HepG2 (cell line): ENCODE results near the gene WDR18. TPM values are rescaled to one million over a fixed set of nuclear protein-coding genes. Genes with fewer than 3 reads are reported as not detected.

Experiments
- ATAC-seq: fragments of 200-7000 bp; cut with Tn5 transposase; 3 replicates; pipeline ENCODE4 v1.9.1; 2020; ENCODE audit warnings: mild to moderate bottlenecking, moderate library complexity
- BruUV-seq: library from RNA; stranded (reverse); fragments of 400-500 nt; replicated peaks from 2 replicates; lab custom pipeline; 2021; lab: Mats Ljungman, UMichigan
- CTCF ChIA-PET: fragments of 300-600 bp; formaldehyde crosslinking; extraction: SDS; loops from one replicate; lab custom pipeline; 2021; ENCODE audit warnings: low total read pairs, inconsistent platforms, low intra/inter-chr PET ratio; lab: Yijun Ruan, JAX
- POLR2A ChIA-PET: fragments of 350-600 bp; sonication (Branson Sonifier 250); formaldehyde crosslinking; loops from one replicate; lab custom pipeline; 2020; ENCODE audit warnings: antibody characterized with exemption, inconsistent platforms; lab: Yijun Ruan, JAX
- DNase-seq: peaks from one replicate; pipeline ENCODE4 v3.0.0-alpha.2; 2015; ENCODE audit warnings: low spot score
- FAIRE-seq: peaks from 3 replicates; lab custom pipeline; 2011; peaks lifted over from hg19 to GRCh38; lab: Jason Lieb, UNC
- H2AFZ ChIP-seq: one replicate; pipeline ENCODE4 v1.6.1; 2011; ENCODE audit warnings: low read length, inconsistent platforms
- H3K27ac ChIP-seq: fragments of 300-600 bp; 3 replicates; pipeline ENCODE4 v1.8.0; 2011; ENCODE audit warnings: mixed run types, mild to moderate bottlenecking, mixed read lengths, low read length, inconsistent platforms; ENCODE audit not compliant: insufficient read depth; ENCODE audit errors: extremely low read length
- H3K27me3 ChIP-seq, 2 experiments: fragments of 200-600 bp in 1 of 2; 2 replicates in 1 of 2; 3 replicates in 1 of 2; pipeline versions ENCODE4 v1.6.0 to v1.8.0; 2011; ENCODE audit warnings: low read length in 2 of 2, mild to moderate bottlenecking in 2 of 2, moderate library complexity in 2 of 2, inconsistent platforms in 1 of 2; ENCODE audit not compliant: insufficient read depth in 2 of 2, control insufficient read depth in 1 of 2
- H3K36me3 ChIP-seq, 2 experiments: fragments of 200-600 bp in 1 of 2; replicated peaks in 1 of 2; 2 replicates in 1 of 2; 3 replicates in 1 of 2; pipeline versions ENCODE4 v1.5.1 to v1.8.0; 2011; ENCODE audit warnings: low read length in 2 of 2, inconsistent platforms in 1 of 2; ENCODE audit not compliant: insufficient read depth in 2 of 2, control insufficient read depth in 1 of 2
- H3K4me1 ChIP-seq: 2 replicates; pipeline ENCODE4 v1.5.1; 2012; ENCODE audit warnings: low read length, inconsistent platforms; ENCODE audit not compliant: insufficient read depth
- H3K4me2 ChIP-seq: 2 replicates; pipeline ENCODE4 v1.6.0; 2011; ENCODE audit warnings: low read depth, low read length, inconsistent platforms
- H3K4me3 ChIP-seq, 3 experiments: fragments of 200-600 bp in 1 of 3; sonication (generic), shearing (Covaris generic) in 1 of 3; replicated peaks in 1 of 3; 2 replicates each; pipeline ENCODE4 v1.5.1; 2011 to 2016; ENCODE audit warnings: low read length in 3 of 3, inconsistent platforms in 2 of 3, low read depth in 2 of 3, mild to moderate bottlenecking in 2 of 3, control low read depth in 1 of 3, mixed read lengths in 1 of 3; ENCODE audit not compliant: insufficient read depth in 1 of 3
- H3K79me2 ChIP-seq: one replicate; pipeline ENCODE4 v1.6.1; 2011; ENCODE audit warnings: low read length, inconsistent platforms; ENCODE audit not compliant: insufficient read depth
- H3K9ac ChIP-seq: 2 replicates; pipeline ENCODE4 v1.6.0; 2011; ENCODE audit warnings: mild to moderate bottlenecking, low read depth, low read length, inconsistent platforms; ENCODE audit not compliant: insufficient read depth
- H3K9me3 ChIP-seq: 2 replicates; pipeline ENCODE4 v1.5.1; 2012; ENCODE audit warnings: mild to moderate bottlenecking, low read length
- H4K20me1 ChIP-seq: 2 replicates; pipeline ENCODE4 v1.6.0; 2011; ENCODE audit warnings: inconsistent platforms, mild to moderate bottlenecking, low read length, moderate library complexity; ENCODE audit not compliant: insufficient read depth
- JUND ChIP-seq: sonication (generic); formaldehyde crosslinking; IDR thresholded peaks from 2 replicates; pipeline ENCODE4 v1.8.0; 2022; ENCODE audit warnings: mild to moderate bottlenecking, missing genetic modification reagents
- KDM4B ChIP-seq: sonication (generic); formaldehyde crosslinking; IDR thresholded peaks from 2 replicates; pipeline ENCODE4 v1.4.0; 2020; ENCODE audit warnings: missing genetic modification reagents
- MIER3 ChIP-seq: IDR thresholded peaks from 2 replicates; pipeline ENCODE4 v1.6.1; 2016; ENCODE audit warnings: missing compliant biosample characterization, borderline replicate concordance
- SKIL ChIP-seq: sonication (generic); formaldehyde crosslinking; IDR thresholded peaks from 2 replicates; pipeline ENCODE4 v1.8.0; 2022; ENCODE audit warnings: missing genetic modification reagents, mild to moderate bottlenecking, moderate library complexity, borderline replicate concordance
- ZBTB21 ChIP-seq: sonication (generic); formaldehyde crosslinking; IDR thresholded peaks from 2 replicates; pipeline ENCODE4 v1.4.0; 2020; ENCODE audit warnings: missing genetic modification reagents
- ZNF121 ChIP-seq: sonication (generic); formaldehyde crosslinking; IDR thresholded peaks from 2 replicates; pipeline ENCODE4 v1.5.0; 2020; ENCODE audit warnings: mild to moderate bottlenecking, missing genetic modification reagents
- ZNF224 ChIP-seq: sonication (generic); formaldehyde crosslinking; IDR thresholded peaks from 2 replicates; pipeline ENCODE4 v1.5.0; 2020; ENCODE audit warnings: mild to moderate bottlenecking, missing genetic modification reagents
- ZNF33B ChIP-seq: sonication (generic); formaldehyde crosslinking; IDR thresholded peaks from 2 replicates; pipeline ENCODE4 v1.5.1; 2020; ENCODE audit warnings: mild to moderate bottlenecking, missing genetic modification reagents
- ZNF556 ChIP-seq: sonication (generic); formaldehyde crosslinking; IDR thresholded peaks from 2 replicates; pipeline ENCODE4 v1.4.0; 2020; ENCODE audit warnings: mild to moderate bottlenecking, missing genetic modification reagents, borderline replicate concordance
- ZNF570 ChIP-seq: sonication (generic); formaldehyde crosslinking; IDR thresholded peaks from 2 replicates; pipeline ENCODE4 v1.4.0; 2020; ENCODE audit warnings: mild to moderate bottlenecking, missing genetic modification reagents, borderline replicate concordance
- ZNF768 ChIP-seq: sonication (generic); formaldehyde crosslinking; IDR thresholded peaks from 2 replicates; pipeline ENCODE4 v1.4.0; 2020; ENCODE audit warnings: missing genetic modification reagents
- WGBS: methylation state at CpG from one replicate; pipeline ENCODE4 v1.1.6; 2017; ENCODE audit warnings: low lambda C conversion rate; 5-methylcytosine and 5-hydroxymethylcytosine counted together
- in situ Hi-C: cut with HindIII; loops from 2 replicates; pipeline ENCODE4 v1.10.0; 2017; ENCODE audit warnings: low pct_unique_long_range_greater_than_20kb; ENCODE audit not compliant: extremely low pct_ligation_motif_present
- intact Hi-C: fragments of 100-400 bp; cut with micrococcal nuclease; formaldehyde crosslinking; loops from one replicate; pipeline ENCODE4 v1.10.0; 2022; ENCODE audit not compliant: unreplicated experiment
- polyA plus RNA-seq, 8 experiments: library from polyadenylated mRNA; depleted of rRNA in 3 of 8; stranded (reverse) in 7 of 8; unstranded in 1 of 8; fragments of >200 nt; fragmentation: Illumina TruSeq in 4 of 8; extraction: Trizol in 4 of 8; gene quantifications; 2 replicates each; pipeline versions ENCODE4 v1.2.1 to v1.2.3, GENCODE V29; 2011 to 2016; ENCODE audit warnings: low read depth in 4 of 8, missing spikeins in 1 of 8, mixed read lengths in 1 of 8; ENCODE audit not compliant: insufficient read depth in 1 of 8
- total RNA-seq, 5 experiments: library from RNA; depleted of rRNA; stranded (reverse); fragments of >200 nt; fragmentation: Illumina TruSeq; extraction: Trizol; gene quantifications; 2 replicates each; pipeline ENCODE4 v1.2.3, GENCODE V29; 2016; ENCODE audit warnings: low read depth in 1 of 5
- TF ChIP-seq, protein P1 (sequence below): IDR thresholded peaks from 2 replicates; pipeline ENCODE4 v1.6.1; 2016; ENCODE audit warnings: low read depth, missing genetic modification reagents, missing compliant biosample characterization

The WDR18 gene
- total and polyA plus RNA-seq, 2 of the 13 experiments (the other 11 are each of a cell fraction or from before 2014, with no cell fraction given), result 36.4 to 47.6 TPM

- Histone ChIP-seq H3K4me2 (no peak overlapping the region), H3K79me2 (peaks cover 14% of the 10 kb centered on the region), H3K36me3 (peaks cover 22 to 46% of the 10 kb centered on the region in 2 experiments), H3K9me3 (no peaks in the 10 kb centered on the region), H3K4me1 (peaks cover 32% of the 10 kb centered on the region), H4K20me1 (peaks cover 6% of the 10 kb centered on the region; the same call in 1 of the 2 replicates), H2AFZ (no peak overlapping the region), H3K4me3 (no peak overlapping the region), H3K9ac (no peak overlapping the region), H3K27me3 (no peaks in the 10 kb centered on the region), H3K27ac (no peak overlapping the region)
- TF ChIP-seq KDM4B (CRISPR knock-in tag), result no peak
- no peak for TF ChIP-seq ZNF33B (CRISPR knock-in tag)
- TF ChIP-seq MIER3 (CRISPR knock-in tag), result no peak
- TF ChIP-seq SKIL (CRISPR knock-in tag), result no peak
- no peak for TF ChIP-seq ZNF224 (CRISPR knock-in tag)
- no peak for TF ChIP-seq JUND (CRISPR knock-in tag)
- 90% methylated on average over 11 of the region's 14 CpGs for WGBS
- in situ Hi-C loops, result loop anchor here (10.0 kb wide), 2 partner anchors 123 to 223 kb away; no protein-coding TSS in a partner anchor
- ChIA-PET CTCF (no interaction called here), POLR2A (no interaction called here)
- intact Hi-C loops, result no loop called here
- no peak for ATAC-seq
- no peak for FAIRE-seq
- no peak for DNase-seq
- no TSS peak for BruUV-seq
Measured at GRCh38 chr19:988081-988480, 3.9 kb downstream of the WDR18 start.

DNA sequence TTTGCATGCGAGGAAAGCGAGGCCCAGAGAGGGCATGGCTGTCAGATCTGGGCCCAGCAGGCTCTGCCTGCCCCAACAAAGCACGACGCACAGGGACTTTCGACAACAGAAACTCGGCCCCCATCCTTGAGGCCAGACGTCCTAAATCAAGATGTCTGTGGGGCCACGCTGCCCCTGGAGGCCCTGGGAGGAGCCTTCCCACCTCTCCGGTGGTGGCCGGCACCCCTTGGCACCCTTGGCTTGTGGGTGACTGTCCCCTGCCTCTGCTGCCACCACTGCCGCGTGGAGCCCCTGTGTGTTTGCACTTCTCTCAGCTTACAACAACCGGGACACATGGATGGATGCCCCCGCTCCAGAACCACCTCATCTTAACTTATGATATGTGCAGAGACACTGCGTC is 4.4 kb downstream of the WDR18 start:
- H3K9me3 ChIP-seq, result no peaks in the 10 kb centered on the region
- in situ Hi-C loops (loop anchor here (10.0 kb wide), 2 partner anchors 124 to 224 kb away; no protein-coding TSS in a partner anchor), intact Hi-C loops (no loop called here)
- no peak overlapping the region for H3K9ac ChIP-seq
- H2AFZ ChIP-seq, result no peak overlapping the region
- WGBS, result 93% methylated on average over 11 of the region's 15 CpGs
- CTCF ChIA-PET, result no interaction called here
- no peak overlapping the region for H3K4me2 ChIP-seq
- TF ChIP-seq ZNF768 (CRISPR knock-in tag) (peak; percentile 26; the same call in 1 of the 2 replicates), ZNF121 (CRISPR knock-in tag) (no peak), ZNF570 (CRISPR knock-in tag) (no peak), ZBTB21 (CRISPR knock-in tag) (no peak), ZNF556 (CRISPR knock-in tag) (no peak)
- TF ChIP-seq, protein P1, sequence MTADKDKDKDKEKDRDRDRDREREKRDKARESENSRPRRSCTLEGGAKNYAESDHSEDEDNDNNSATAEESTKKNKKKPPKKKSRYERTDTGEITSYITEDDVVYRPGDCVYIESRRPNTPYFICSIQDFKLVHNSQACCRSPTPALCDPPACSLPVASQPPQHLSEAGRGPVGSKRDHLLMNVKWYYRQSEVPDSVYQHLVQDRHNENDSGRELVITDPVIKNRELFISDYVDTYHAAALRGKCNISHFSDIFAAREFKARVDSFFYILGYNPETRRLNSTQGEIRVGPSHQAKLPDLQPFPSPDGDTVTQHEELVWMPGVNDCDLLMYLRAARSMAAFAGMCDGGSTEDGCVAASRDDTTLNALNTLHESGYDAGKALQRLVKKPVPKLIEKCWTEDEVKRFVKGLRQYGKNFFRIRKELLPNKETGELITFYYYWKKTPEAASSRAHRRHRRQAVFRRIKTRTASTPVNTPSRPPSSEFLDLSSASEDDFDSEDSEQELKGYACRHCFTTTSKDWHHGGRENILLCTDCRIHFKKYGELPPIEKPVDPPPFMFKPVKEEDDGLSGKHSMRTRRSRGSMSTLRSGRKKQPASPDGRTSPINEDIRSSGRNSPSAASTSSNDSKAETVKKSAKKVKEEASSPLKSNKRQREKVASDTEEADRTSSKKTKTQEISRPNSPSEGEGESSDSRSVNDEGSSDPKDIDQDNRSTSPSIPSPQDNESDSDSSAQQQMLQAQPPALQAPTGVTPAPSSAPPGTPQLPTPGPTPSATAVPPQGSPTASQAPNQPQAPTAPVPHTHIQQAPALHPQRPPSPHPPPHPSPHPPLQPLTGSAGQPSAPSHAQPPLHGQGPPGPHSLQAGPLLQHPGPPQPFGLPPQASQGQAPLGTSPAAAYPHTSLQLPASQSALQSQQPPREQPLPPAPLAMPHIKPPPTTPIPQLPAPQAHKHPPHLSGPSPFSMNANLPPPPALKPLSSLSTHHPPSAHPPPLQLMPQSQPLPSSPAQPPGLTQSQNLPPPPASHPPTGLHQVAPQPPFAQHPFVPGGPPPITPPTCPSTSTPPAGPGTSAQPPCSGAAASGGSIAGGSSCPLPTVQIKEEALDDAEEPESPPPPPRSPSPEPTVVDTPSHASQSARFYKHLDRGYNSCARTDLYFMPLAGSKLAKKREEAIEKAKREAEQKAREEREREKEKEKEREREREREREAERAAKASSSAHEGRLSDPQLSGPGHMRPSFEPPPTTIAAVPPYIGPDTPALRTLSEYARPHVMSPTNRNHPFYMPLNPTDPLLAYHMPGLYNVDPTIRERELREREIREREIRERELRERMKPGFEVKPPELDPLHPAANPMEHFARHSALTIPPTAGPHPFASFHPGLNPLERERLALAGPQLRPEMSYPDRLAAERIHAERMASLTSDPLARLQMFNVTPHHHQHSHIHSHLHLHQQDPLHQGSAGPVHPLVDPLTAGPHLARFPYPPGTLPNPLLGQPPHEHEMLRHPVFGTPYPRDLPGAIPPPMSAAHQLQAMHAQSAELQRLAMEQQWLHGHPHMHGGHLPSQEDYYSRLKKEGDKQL (CRISPR knock-in tag), result no peak
- no peak overlapping the region for H3K27ac ChIP-seq
- peaks cover 14% of the 10 kb centered on the region for H3K79me2 ChIP-seq
- no peaks in the 10 kb centered on the region for H3K27me3 ChIP-seq
- no TSS peak for BruUV-seq
- peaks cover 22 to 46% of the 10 kb centered on the region in 2 experiments for H3K36me3 ChIP-seq
- no peak overlapping the region for H3K4me3 ChIP-seq
- ATAC-seq (no peak), DNase-seq (no peak), FAIRE-seq (no peak)
- H4K20me1 ChIP-seq, result peaks cover 6% of the 10 kb centered on the region; the same call in 1 of the 2 replicates
- H3K4me1 ChIP-seq, result peaks cover 32% of the 10 kb centered on the region
- POLR2A ChIA-PET, result no interaction called here
